ENCODE results near the gene ANKRD34C. TPM values are rescaled to one million over a fixed set of nuclear protein-coding genes. Genes with fewer than 3 reads are reported as not detected.

Gene ANKRD34C
- total RNA-seq, 1 donor from 2014 or later = 0.66 TPM

DNA sequence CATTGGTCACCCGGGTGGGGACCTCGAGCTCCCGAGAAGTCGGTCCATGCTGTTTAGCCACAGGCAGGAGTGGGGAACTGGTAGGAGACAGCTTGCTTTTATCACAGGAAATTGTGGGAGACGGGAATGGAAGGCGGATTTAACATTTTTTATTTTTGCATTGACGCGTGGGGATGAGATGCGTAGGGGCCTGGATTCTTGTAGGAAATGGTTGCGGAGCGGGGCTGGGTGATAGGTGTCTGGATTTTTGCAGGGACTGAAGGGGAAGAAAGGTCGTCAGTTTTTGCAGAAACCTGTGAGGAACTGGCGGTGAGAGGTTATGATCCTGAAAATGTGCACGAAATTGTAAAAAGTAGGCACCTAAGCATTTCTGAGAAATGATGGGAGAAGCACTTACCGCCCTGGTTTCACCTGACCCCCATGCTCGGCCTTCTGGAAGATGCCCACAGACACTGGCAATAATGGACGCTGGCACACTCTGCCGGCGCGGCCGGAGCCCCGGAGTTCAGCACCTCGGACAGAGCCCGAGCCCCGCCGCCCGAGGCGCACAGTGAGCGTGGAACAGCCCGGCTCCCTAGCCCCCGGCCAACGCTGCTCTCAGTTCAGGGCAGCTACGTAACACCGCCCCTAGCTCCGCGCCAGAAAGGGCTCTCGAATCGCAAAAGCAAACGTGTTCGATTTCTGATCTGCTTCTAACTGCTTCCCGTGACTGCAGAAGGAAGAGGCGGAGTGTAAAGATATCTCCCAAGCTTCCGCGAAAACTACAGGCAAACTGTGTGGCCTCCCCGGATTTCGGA lies 928 bp downstream of the ANKRD34C start:
- Histone ChIP-seq H3K27me3 (ENCODE audit: low read depth) (peaks cover 88% of the 10 kb centered on the region), H3K27ac (replicated peaks) (no peak overlapping the region), H3K36me3 (no peaks in the 10 kb centered on the region), H3K9me3 (replicated peaks) (no peaks in the 10 kb centered on the region), H3K4me3 (no peak overlapping the region), H3K4me1 (no peaks in the 10 kb centered on the region)
- peak; percentile 35 for DNase-seq
- intact Hi-C loops (cut with micrococcal nuclease) = no loop called here
- TF ChIP-seq, protein P1, sequence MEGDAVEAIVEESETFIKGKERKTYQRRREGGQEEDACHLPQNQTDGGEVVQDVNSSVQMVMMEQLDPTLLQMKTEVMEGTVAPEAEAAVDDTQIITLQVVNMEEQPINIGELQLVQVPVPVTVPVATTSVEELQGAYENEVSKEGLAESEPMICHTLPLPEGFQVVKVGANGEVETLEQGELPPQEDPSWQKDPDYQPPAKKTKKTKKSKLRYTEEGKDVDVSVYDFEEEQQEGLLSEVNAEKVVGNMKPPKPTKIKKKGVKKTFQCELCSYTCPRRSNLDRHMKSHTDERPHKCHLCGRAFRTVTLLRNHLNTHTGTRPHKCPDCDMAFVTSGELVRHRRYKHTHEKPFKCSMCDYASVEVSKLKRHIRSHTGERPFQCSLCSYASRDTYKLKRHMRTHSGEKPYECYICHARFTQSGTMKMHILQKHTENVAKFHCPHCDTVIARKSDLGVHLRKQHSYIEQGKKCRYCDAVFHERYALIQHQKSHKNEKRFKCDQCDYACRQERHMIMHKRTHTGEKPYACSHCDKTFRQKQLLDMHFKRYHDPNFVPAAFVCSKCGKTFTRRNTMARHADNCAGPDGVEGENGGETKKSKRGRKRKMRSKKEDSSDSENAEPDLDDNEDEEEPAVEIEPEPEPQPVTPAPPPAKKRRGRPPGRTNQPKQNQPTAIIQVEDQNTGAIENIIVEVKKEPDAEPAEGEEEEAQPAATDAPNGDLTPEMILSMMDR (IDR thresholded peaks at IDR 0.05; ENCODE audit: borderline replicate concordance) = no peak

DNA sequence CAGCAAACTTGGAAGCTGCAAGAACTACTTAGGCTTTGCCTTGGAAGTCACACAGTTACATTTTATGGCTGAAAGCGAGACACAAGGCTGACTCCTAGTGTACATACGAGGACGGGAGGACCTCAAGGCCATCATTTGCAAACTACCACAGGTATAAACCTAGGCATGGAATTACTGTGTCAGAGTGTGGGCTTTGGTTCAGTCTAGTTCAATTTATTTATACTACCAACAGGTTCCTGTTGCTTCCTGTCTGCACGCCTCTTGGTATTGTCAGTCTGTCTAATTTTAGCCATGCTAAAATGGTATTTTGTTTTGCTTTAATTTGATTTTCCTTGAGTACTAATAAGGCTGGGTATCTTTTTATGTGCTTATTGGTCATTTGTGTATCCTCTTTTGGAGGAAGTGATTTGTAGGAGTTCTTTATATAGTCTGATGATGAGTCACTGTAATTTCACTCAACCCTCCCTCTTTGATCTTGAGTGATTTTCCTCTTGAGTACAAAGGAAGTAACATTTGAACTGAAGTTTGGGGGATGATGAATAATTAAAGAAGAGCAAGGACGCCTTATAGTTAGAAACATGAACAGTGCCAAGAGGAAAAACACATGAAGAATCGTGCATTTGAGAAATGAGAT lies 8.2 kb downstream of the ANKRD34C start:
- H3K9me3 ChIP-seq (replicated peaks) = no peaks in the 10 kb centered on the region
- H3K27me3 ChIP-seq (ENCODE audit: low read depth) = peaks cover 34% of the 10 kb centered on the region
- no peak for DNase-seq
- TF ChIP-seq, protein P1 (IDR thresholded peaks at IDR 0.05; ENCODE audit: borderline replicate concordance) = no peak
- H3K4me1 ChIP-seq = no peaks in the 10 kb centered on the region
- H3K4me3 ChIP-seq = no peak overlapping the region
- H3K27ac ChIP-seq (replicated peaks) = no peak overlapping the region
- H3K36me3 ChIP-seq = no peaks in the 10 kb centered on the region
- intact Hi-C loops (cut with micrococcal nuclease) = no loop called here

DNA sequence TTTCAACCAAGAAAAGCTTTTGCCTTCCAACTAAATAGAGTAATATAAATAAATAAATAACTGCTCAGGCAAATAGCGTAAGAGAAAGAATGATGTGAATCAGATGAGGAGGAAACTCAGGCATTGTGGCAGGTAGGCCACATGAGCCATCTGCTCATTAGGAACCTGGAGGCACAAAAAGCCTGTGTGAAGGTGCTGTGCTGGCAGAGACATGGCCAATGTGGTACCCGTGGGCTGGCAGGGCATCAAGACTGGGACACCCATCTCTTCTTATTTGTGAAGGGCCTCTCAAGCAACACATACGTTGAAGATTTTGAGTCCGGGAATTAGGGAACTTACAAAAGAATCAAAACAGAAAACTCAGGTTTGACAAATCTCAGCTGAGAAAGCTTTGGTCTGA lies 9.5 kb downstream of the ANKRD34C start:
- Histone ChIP-seq H3K27ac (replicated peaks) (no peak overlapping the region), H3K4me3 (no peak overlapping the region), H3K9me3 (replicated peaks) (no peaks in the 10 kb centered on the region), H3K27me3 (ENCODE audit: low read depth) (peaks cover 29% of the 10 kb centered on the region), H3K4me1 (no peaks in the 10 kb centered on the region), H3K36me3 (no peaks in the 10 kb centered on the region)
- intact Hi-C loops (cut with micrococcal nuclease) = no loop called here
- TF ChIP-seq, protein P1 (IDR thresholded peaks at IDR 0.05; ENCODE audit: borderline replicate concordance) = no peak
- no peak for DNase-seq

DNA sequence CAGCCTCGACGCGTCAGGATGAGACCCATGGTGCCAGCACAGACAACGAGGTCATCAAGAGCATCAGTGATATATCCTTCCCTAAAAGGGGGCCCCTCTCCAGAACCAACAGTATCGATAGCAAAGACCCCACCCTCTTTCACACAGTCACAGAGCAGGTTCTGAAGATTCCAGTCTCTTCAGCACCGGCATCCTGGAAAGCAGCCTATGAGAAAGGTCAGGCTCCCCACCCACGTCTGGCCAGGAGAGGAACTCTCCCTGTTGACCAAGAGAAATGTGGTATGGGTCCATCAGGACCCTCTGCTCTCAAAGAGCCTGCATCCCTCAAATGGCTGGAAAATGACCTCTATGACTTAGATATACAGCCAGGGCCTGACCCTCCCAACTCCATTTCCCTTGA lies 11.6 kb downstream of the ANKRD34C start:
- DNase-seq = no peak
- TF ChIP-seq, protein P1 (IDR thresholded peaks at IDR 0.05; ENCODE audit: borderline replicate concordance) = no peak
- Histone ChIP-seq H3K27ac (replicated peaks) (no peak overlapping the region), H3K4me1 (no peaks in the 10 kb centered on the region), H3K4me3 (no peak overlapping the region), H3K36me3 (no peaks in the 10 kb centered on the region), H3K9me3 (replicated peaks) (no peaks in the 10 kb centered on the region), H3K27me3 (ENCODE audit: low read depth) (peaks cover 25% of the 10 kb centered on the region)
- intact Hi-C loops (cut with micrococcal nuclease) = no loop called here

DNA sequence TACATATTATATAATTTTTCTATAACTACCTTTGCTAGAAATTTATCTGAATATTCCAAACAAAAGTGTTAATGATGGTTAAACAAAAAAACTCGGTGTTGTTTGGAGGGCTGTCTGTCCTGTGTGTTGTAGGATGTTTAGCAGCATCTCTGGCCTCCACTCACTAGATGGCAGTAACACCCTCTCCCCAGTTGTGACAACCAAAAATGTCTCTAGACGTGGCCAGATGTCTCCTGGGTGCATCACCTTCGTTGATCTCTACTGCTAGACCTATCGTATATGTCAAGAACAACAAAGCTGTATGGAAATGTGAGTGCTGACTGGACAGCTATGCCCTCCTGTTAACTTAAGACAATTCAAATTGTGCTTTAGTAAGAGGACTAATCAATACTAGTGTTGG lies 14.1 kb downstream of the ANKRD34C start:
- Histone ChIP-seq H3K27ac (replicated peaks) (no peak overlapping the region), H3K4me1 (no peaks in the 10 kb centered on the region), H3K4me3 (no peak overlapping the region), H3K27me3 (ENCODE audit: low read depth) (peaks cover 41% of the 10 kb centered on the region), H3K9me3 (replicated peaks) (no peaks in the 10 kb centered on the region), H3K36me3 (no peaks in the 10 kb centered on the region)
- no peak for DNase-seq
- TF ChIP-seq, protein P1 (IDR thresholded peaks at IDR 0.05; ENCODE audit: borderline replicate concordance) = no peak
- intact Hi-C loops (cut with micrococcal nuclease) = no loop called here
